Cortex of kidney (tissue), 1 donor: Measurements from ENCODE around the gene LBR.

Source experiments
- DNase-seq: peaks from one replicate; lab custom pipeline; 2025; lab: John Stamatoyannopoulos, UW

The LBR gene

DNA sequence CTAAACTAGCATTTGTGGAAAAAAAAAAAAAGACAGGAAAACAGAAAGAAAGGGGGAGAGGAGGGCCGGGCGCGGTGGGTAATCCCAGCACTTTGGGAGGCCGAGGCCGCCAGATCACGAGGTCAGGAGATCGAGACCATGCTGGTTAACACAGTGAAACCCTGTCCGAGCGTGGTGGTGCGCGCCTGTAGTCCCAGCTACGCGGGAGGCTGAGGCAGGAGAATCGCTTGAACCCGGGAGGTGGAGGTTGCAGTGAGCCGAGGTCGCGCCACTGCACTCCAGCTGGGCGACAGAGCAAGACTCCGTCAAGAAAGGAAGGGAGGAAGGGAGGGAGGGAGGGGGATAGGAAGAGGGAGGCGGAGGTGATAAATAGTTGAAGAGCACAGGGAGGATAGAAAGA, 54.7 kb downstream of the LBR start:
- no peak for DNase-seq

DNA sequence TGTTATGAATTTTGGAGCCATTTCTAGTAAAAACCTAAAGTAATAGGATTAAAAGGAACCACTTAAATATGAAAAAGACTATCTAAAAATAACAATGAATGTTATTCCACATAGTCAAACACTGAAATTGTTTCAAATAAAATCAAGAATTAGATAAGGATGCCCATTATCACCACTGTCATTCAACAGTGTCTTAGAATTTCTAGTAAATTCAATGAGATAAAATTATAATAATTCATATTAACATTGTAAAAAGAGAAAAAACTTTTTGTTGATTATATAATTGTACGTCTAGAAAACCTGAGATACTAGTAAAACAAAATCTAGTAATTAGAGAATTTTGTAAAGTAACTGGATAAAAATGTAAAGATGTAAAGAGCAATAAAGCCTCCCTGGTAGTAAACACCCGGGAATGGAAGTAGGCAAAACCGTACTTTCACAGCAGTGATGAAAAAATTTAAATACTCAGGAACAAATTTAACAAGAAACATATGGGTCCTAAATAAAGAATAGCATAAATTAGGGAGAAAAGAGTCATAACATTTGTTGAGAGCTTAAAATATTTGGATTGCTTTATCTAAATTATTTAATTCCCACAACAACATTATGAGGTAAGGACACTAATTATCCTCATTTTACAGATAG, 56.4 kb downstream of the LBR start:
- no peak for DNase-seq

DNA sequence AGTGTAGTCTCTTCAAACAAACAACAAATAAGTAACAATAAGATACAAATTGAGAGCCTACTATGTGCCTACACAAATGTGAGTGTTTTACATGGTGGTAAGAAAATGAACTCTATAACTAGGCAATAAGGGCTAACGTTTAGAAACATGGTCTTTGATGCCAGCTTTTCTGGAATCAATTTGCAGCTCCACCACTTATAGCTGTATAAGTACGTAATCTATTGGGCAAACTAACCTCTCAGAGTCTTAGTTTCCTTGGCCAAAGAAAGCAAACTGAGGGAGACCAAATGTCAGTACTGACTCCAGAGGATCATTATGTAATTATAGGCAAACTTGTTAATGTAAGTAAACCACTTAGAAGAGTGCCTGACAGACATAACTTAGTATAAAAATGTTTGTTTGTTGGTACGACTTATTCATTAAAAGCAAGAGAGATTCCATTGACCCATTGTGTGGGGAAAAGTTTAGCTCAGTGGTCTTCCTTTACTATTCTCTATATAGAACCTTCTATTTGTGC, 59.7 kb downstream of the LBR start:
- no peak for DNase-seq

DNA sequence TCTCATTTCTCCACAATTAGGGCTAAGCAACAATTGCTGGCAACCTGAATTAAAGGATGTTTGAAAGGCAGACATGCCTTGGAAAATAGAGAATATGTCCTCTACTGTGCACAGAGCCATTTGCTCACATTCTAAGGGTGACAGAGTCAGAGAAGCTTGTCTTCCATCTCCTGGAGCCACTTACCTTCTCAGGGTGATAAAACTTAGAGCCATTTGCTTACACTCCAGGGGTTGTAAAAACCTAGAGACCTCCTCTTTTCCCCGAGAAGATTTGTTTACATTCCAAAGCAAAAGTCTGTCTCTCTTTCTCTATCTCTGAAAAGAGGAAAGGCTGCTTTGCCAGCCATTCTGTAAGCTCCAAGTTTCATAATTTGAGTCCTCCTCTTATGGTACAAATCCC, 61.3 kb downstream of the LBR start:
- no peak for DNase-seq

DNA sequence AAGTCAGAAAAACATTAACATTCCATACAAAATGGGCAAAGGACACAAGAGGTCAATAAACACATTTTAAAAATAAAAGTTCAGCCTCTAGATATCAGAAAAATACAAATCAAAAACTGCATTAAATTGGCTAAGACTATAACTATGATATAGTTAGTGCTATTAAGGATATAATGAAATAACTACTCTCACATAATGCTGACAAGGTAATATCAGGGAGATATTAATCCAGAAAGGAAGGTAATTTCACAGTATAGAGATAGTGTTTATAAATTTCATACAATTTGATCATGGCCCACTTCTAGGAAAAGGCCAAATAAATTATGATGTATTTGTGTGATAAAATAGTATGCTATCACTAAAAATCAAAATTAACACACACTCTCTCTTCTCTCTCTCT, 61.8 kb downstream of the LBR start:
- no peak for DNase-seq

DNA sequence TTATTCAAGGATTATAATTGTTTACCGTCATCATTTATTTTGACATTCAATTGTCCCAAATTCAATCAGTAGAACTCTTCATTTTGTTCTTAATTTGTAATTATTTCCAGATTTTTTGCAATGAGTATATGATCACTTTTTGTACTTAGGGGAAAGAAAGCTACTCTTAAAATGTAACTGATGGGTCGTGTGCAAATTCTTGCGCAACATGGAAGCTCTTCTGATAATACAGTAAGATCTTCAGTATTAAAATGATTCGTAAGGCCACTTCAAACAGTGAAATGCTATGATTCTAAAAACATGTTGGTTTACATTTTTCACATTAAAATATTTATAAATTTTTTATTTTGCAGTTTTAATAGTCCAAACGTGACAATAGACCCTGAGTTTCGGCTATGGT, 63.4 kb downstream of the LBR start:
- DNase-seq = no peak

DNA sequence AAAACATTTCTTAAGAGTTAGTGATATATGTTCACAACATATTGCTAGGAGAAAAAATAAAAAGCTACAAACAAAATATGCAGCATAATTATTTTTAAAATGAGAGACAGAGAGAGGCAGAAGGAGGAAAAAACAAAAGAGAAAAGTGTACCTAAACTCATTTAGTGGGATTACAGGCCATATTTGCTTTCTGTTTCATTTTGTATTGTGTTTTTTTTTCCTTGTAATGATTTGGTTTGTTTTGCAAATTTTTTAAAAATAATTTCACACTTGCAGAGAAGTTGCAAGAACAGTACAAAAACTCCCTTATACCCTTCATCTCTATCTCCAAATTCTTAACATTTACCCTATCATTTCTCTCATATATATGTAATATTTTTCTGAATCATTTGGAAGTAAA, 65.0 kb downstream of the LBR start:
- no peak for DNase-seq

DNA sequence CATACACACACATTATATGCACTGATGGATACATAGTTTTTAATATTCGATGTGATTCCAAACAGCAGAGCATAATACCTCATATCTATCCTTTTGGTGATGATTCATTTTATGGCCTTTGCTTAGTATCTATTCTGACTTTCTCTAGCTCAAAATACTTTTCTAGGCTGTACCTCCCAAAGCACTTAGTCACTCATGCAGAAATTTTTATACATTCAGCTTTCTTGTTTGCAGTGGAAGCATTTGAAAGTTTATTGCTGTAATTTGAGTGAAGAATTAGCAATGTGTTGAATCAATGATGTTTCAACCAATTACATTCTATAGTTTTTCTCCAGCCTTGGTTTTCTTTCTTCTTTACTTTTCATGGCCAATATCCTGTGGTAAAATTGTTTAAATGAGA, 66.7 kb downstream of the LBR start:
- DNase-seq = no peak

DNA sequence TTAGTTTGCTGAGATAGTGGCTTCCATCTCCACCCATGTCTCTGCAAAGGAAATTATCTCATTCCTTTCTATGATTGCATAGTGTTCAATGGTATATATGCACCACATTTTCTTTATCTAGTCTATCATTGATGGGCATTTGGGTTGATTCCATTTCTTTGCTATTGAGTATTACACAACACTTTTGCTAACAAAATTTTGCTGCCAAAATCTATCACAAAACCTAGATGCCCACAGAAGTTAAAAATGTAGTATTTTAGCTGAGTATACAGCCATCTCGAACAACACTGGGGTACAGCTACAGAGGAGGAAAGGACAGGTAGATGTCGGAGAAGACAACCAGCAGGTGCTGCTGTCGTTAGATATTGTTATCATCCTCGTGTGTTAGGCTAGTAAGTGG, 67.7 kb downstream of the LBR start:
- DNase-seq = no peak

DNA sequence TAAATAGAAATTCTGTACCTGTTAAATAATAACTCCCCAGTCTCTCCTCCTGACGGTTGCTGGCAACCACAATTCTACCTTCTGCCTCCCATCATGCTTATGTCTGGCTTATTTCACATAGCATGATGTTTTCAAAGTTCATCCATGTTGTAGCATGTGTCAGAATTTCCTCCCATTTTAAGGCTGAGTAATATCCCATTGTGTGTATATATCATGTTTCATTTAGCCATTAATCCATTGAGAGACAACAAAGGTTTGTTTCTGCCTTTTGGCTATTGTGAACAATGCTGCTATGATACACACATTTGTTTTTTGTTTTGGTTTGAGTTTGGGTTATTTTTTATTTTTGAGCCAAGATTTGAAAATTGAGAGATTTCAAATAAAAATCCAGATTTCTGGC, 72.0 kb downstream of the LBR start:
- no peak for DNase-seq

DNA sequence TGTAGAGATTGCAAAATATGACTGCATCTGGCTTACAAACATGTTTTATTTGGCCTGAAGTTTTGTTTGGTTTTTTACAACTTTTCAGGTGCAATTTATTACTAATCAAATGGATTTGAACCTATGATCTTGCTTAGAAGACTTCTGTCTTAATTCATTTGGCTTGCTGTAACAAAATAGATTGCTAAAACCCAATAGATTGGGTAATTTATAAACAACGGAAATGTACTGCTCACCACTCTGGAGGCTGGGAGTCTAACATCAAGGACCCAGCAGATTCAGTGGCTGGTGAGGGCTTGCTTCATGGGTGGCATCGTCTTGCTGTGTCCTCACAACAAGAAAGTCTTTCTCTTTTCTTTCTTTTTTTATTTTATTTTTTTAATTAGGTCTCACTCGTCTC, 72.9 kb downstream of the LBR start:
- no peak for DNase-seq
